ENCODE measurements around the gene LYSET.

- TF ChIP-seq SREBF2 (IDR thresholded peaks at IDR 0.05; ENCODE audit: low read length) (no peak), EGR1 (IDR thresholded peaks at IDR 0.05; ENCODE audit: borderline replicate concordance in 1 of 2, low read depth in 2 of 2, low read length in 2 of 2) (no peak), SP1 (IDR thresholded peaks at IDR 0.05; ENCODE audit: low read depth, low read length) (no peak), EZH2 (IDR thresholded peaks at IDR 0.05; ENCODE audit: borderline replicate concordance, control insufficient read depth, low read depth, low read length) (no peak), TAF1 (IDR thresholded peaks at IDR 0.05; ENCODE audit: borderline replicate concordance, low read depth, low read length) (no peak), YY1 (IDR thresholded peaks at IDR 0.05; ENCODE audit: low read depth, low read length) (no peak)
Observed at GRCh38 chr14:93186956-93187355, 1.8 kb downstream of the LYSET start.
